Spleen (tissue), 7 donors: ENCODE results near the gene PACSIN1.

Experiments used
- POLR2A ChIP-seq, 3 donors: fragments of 450-650 bp; IDR thresholded peaks; one replicate each; pipeline ENCODE4 v1.5.1; 2017; ENCODE audit warnings: antibody characterized with exemption in 3 of 3, mild to moderate bottlenecking in 1 of 3
- TF ChIP-seq, protein P1 (sequence below), 11 experiments: fragments of 200-600 bp in 7 of 11; fragments of 450-650 bp in 4 of 11; sonication (generic) in 4 of 11; IDR thresholded peaks in 8 of 11; conservative IDR thresholded peaks in 3 of 11; 1 replicate in 7 of 11; 2 replicates in 4 of 11; pipeline versions ENCODE4 v1.4.0 to v1.8.0; 2016 to 2021; ENCODE audit warnings: antibody characterized with exemption in 11 of 11, inconsistent platforms in 4 of 11, mild to moderate bottlenecking in 1 of 11
- donor health status: DM: no; HTN: no; CAD: no; lungs with moderate emphysema.
- donor health status: DM: no; HTN: no; CAD: no.
- donor health status: DM: no; HTN: no; CAD: no.

DNA sequence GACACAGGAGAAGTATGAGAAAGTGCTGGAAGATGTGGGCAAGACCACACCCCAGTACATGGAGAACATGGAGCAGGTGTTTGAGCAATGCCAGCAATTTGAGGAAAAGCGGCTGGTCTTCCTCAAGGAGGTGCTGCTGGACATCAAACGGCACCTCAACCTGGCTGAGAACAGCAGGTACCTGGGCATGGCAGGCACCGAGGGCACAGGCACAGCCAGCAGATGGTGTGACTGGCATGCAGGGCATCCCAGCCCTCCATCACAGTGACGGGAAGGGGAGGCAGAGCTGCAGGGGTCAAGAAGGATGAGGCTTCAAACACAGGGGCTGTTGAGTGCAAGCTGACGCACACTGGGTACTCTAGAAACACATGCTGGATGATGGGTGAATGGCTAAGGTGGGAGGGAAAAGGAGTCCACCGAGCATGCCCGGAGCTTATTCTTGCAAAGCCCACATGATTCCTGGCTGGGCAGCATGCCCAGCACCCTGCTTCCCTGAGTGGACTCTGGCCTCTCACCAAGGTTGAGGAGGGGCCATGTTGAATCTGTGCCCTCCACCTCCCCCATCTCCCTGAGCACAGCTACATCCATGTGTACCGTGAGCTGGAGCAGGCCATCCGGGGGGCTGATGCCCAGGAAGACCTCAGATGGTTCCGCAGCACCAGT, 63.9 kb downstream of the PACSIN1 start:
- TF ChIP-seq, protein P1, sequence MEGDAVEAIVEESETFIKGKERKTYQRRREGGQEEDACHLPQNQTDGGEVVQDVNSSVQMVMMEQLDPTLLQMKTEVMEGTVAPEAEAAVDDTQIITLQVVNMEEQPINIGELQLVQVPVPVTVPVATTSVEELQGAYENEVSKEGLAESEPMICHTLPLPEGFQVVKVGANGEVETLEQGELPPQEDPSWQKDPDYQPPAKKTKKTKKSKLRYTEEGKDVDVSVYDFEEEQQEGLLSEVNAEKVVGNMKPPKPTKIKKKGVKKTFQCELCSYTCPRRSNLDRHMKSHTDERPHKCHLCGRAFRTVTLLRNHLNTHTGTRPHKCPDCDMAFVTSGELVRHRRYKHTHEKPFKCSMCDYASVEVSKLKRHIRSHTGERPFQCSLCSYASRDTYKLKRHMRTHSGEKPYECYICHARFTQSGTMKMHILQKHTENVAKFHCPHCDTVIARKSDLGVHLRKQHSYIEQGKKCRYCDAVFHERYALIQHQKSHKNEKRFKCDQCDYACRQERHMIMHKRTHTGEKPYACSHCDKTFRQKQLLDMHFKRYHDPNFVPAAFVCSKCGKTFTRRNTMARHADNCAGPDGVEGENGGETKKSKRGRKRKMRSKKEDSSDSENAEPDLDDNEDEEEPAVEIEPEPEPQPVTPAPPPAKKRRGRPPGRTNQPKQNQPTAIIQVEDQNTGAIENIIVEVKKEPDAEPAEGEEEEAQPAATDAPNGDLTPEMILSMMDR (IDR thresholded peaks at IDR 0.05 in 8 of 11, conservative IDR thresholded peaks at IDR 0.05 in 3 of 11) = no peak
- TF ChIP-seq POLR2A (IDR thresholded peaks at IDR 0.05) = no peak
